Mammary epithelial cell (primary cell): ENCODE data around the gene SORCS2.

Experiments
- CTCF ChIP-seq, 2 donors: IDR thresholded peaks in 1 of 2; conservative IDR thresholded peaks in 1 of 2; 2 replicates each; pipeline ENCODE4 v1.5.1; 2011 to 2012; ENCODE audit warnings: inconsistent platforms in 2 of 2, low read length in 2 of 2, mild to moderate bottlenecking in 2 of 2, control low read depth in 1 of 2, low read depth in 1 of 2; ENCODE audit not compliant: insufficient read depth in 1 of 2; ENCODE audit errors: extremely low read depth in 1 of 2
- EZH2 ChIP-seq: IDR thresholded peaks from 2 replicates; pipeline ENCODE4 v1.6.1; 2012; ENCODE audit warnings: low read length, inconsistent platforms, borderline replicate concordance

- TF ChIP-seq CTCF (conservative IDR thresholded peaks at IDR 0.05 in 1 of 2, IDR thresholded peaks at IDR 0.05 in 1 of 2; ENCODE audit: extremely low read depth in 1 of 2, insufficient read depth in 1 of 2, low read depth in 1 of 2, low read length in 2 of 2) (no peak), EZH2 (no peak)
Measured at GRCh38 chr4:7236847-7237246, 44.5 kb downstream of the SORCS2 start.
